Inflammatory macrophage (primary cell): ENCODE results near the gene BMPR2.
"Not testable (repeated sequence)": the region's sequence is repeated elsewhere in the genome, so short reads cannot be mapped to it uniquely, and the experiment has no call there.

Experiments used
- DNase-seq, 2 donors: peaks; one replicate each; pipeline ENCODE4 v3.0.0-alpha.2; 2020 to 2022
- total RNA-seq, 18 experiments: gene quantifications; one replicate each; lab custom pipeline; 2026; ENCODE audit warnings: mixed read lengths in 6 of 18, inconsistent platforms in 2 of 18; lab: John Stamatoyannopoulos, UW

Gene BMPR2
- 31.5 to 254 (median 71.3) reads per million in 18 experiments for total RNA-seq

DNA sequence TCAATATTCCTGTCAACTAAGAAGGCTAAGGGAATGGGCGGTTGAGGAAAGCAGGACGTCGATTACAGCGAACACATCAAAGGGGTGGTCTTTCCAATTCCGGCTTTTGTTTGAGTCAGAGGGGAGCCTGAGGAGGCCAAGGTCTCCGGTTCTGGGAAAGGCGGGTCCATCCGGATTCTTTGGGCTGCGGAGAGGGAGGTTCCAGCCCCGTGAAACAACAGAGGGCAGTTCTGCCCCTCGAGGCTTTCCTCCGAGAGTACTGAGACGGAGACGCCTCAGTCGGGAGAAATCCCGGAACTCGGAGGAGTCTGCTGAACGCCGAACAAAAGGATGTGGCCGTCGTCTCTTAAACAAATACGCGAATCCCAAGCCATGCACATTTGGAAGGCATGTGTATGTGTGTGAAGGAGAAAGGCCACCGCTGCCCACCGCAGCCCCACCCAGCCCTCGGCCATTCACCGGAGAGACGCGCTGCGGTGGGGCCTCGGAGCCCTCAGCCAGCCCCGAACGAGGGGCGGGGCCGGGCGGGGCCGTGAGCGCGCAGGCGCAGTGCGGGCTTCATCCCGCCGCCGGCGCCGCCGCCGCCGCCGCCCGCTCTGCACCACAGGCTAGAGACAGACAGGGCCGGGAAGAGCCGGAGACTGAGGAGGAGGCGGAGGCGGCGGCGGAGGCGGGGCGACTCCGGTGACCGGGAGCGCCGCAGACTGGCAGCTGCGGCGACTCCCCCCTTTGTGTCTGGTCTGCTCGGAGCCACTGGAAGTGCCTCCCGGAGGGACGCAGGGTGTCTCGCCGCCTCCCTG, at the start of gene BMPR2:
Gene BMPR2, plus strand, starts transcription at position 719 of the 800 bp plus-strand sequence. CDS start 1,148 bp downstream, outside the sequence.
- DNase-seq: peak; percentile 83 to 88

DNA sequence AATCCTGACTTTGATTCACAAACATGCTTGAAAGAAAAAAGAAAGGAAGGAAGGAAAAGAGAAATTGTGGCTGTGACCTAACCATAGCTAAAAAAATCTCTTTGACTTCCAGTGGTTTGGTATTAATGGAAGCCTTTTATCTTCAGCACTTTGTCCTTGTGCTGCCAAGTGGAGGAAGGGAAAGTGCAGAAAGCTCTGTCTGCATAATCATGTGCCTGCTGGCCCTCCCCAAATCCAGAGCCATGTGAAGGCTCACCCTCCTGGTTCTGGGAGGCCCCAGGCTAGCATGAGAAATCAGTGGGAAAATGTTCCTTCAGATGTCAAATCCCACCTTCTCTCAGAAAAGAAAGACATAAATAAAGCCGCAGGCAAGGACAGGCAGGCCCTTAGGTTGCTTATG, 48.3 kb upstream of the BMPR2 start:
- no peak for DNase-seq

DNA sequence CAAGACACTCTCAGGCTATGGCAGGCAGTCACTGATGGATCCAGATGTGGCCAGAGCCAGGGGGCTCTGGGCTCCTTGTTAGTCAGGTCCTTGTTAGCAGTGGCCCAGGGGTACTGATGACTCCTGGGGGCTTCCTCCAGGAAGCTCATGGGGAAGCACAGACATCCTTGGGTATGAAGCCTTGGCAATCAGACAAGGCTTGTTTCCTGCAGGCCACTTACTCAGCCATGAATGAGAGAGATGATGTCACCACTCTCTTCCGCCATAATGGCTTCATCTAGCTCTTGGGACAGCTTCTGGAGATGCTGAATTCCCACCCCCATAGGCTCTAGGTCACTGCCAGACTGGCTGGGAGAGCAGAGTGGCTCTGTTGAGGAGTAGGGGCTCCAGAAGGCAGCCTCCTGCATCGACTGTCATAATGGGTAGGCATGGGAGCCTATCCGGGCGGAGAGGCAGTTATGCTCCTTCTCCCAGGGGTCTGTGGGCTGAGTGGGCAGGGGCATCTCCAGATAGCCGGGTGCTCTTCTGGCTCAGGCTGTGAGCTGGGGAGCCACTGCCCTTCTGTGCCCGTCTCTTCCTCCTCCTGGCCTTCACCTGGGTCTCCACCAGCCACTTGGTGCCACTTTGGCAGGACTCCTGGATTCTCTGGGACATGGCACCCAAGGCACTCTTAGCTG, 40.2 kb upstream of the BMPR2 start:
- DNase-seq: no peak

DNA sequence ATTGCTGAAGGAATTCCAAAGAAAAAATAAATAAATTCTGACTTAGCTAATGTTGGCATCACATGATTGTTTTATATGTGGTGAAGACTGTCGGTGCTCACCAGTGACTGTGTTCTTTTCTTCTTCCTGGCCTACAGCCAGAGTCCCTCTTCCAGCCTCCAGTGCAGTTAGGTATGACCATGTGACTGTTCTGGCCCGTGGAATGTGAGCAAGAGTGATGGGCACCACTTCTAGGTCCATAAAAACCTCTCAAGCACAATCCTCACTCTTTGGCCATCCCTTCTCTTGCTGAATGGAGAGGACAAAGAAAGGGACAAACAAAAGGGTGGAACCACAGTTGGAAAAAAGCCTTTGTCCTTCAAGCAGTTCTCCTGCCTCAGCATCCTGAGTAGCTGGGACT, 39.0 kb upstream of the BMPR2 start:
- DNase-seq: no peak

DNA sequence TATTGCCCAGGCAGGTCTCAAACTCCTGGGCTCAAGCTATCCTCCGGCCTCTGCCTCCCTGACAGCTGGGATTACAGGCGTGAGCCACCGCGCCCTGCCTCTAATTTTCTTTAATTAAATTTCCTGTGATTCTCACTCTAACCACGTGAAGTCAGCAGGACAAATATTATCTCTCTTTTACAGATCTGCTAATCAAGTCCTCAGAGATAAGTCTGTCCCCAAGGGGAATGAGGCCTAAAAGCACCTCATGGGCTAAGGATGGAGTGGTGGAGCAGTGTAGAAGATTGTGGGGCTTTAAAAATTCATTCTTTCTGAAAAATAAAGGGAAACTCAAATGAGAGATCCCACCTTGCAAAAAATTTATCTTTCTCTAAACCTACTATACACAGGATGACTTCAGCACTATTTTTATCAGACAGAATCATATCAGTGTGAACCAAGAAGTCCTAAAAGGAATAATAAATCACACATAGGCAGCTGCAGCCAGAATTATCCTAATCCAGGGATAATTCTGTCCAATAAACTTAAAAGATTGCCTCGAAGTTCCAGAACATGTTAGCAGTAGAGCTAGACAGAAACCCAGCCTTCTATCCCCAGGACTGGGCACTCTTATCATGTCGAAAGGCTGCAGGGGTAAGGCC, 38.3 kb upstream of the BMPR2 start:
- no peak for DNase-seq

DNA sequence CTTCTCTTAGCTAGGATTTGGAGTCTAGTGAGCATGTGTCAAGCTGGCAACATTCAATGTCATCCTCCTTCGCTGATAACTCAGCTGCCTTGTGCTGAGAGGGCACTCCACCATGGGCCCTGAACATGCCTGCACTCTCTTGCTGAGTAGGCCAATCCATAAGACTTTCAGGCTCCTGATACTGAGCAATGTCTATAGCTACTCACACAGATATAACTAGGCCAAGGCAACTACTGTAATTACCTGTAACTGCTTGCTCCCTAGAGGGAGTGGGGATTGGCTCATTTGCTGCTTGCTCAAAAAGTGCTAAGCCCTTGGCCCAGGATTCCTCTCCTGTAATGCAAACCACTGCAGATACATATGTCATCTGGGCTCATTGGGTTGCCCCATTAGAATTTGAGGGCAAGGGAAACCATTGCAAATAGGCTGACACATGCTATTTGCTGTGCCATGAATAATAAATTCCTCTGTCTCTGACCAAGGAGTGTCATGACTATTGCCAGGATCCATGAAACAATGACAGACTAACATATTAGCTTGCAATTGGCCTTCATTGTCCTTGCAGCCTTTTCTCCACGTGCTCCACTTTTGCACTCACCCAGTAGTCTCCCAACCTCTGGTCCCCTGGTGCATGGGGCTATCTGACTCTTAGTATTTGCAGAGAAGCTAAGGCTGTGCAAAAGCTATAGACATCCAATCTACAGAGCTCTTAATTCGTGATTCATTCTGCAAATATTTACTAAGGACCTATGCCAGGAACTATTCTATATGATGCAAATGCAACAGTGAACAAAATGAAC, 36.9 kb upstream of the BMPR2 start:
- DNase-seq: no peak

DNA sequence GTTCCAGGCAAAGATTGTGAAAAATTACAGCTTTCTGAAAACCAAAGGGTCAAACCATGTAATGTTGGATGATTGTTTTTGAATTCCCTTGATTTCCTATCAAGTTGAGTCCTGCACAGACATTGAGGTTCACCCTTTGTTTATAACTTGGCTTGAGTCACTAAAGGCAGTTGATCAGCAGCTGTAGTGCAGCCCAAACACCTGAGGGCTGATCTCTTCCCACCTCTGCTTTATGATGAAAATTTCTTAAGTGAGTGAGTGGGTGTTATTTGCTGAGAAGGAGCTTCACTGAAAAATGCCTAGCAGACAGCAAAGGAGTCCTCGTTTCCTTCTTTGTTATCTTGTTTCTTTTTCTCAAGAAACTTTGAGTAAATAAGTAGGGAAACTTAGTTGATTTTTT, 31.9 kb upstream of the BMPR2 start:
- DNase-seq: no peak

DNA sequence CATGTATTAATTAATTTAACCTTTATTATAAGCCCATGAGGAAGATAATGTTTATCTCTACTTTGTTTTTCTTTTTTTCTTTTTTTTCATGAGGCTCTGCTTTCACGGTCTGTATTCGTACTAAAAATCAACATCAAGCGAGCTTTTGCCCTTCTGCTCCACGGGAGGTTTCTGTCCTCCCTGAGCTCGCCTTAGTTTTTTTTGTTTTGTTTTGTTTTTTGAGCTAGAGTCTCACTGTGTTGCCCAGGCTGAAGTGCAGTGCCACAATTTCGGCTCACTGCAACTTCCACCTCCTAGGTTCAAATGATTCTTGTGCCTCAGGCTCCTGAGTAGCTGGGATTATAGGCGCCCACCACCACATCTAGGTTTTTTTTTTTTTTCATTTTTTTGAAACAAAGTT, 29.9 kb upstream of the BMPR2 start:
- DNase-seq: no peak

DNA sequence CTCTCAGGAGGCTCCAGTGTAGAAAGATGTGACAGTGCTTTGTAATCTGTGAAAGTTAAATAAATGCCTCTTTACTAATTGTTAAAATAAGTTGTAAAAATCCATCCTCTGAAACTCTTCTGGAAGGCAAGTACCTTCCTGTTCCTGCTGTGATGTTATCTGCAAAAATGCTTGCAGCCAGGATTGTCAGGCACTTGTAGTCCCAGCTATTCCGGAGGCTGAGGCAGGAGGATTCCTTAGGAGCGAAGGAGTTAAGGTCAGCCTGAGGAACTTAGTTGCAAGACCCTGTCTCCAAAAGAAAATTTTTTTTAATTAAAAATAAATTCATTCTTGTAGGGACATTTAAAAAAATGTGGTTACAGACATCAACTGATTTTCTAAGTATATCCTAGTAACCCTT, 22.7 kb upstream of the BMPR2 start:
- no peak for DNase-seq

DNA sequence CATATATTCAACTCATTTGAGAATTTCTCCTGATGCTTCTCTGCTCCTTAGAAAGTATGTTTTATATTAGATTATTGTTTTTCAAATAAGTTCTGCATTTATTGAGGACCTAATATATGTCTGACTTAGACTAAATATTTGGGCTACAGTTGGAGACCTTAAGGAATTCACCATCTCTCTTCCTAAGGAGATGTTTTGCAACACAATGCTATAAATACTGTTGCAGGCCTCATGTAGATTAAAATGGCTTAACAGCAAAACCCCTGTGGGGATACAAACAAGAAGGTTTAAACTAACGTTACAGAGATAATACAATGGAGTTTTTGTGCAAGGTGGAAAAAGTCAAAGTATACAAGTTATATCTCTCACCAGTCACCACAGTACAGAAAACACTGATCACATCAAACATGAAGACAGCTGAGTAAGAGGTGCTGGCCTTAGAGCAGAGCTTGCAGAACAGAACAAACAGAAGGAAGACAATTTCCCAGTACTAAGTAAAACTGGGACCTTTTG, 20.1 kb upstream of the BMPR2 start:
- DNase-seq: no peak

DNA sequence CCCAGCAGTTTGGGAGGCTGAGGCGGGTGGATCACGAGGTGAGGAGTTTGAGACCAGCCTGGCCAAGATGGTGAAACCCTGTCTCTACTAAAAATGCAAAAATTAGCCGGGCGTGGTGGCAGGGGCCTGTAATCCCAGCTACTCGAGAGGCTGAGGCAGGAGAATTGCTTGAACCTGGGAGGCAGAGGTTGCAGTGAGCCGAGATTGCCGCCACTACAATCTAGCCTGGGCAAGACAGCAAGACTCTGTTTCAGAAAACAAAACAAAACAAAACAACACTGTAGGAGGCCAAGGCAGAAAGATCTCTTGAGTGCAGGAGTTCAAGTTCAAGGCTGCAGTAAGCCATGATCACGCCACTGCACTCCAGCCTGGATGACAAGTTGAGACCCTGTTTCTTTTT, 17.2 kb upstream of the BMPR2 start:
- DNase-seq: not testable (repeated sequence)

DNA sequence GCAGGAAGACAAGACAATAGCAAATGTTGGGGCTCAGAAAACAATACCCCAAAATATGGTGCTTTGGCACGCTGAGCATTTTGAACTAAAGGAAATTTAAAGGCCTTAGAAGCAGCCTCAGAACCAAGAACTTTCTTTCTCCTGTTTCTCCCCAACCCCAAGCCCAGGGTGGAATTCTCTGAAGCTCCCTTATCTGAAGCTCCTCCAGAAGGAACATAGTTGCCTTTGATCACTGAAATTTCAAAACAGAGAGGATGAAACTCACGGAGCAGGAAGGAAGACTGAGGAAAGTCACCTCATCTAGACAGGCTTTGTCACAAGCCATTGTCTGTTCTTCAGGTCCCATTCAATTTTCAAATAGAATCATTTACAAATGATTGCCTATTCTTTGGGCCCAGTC, 15.5 kb upstream of the BMPR2 start:
- no peak for DNase-seq

DNA sequence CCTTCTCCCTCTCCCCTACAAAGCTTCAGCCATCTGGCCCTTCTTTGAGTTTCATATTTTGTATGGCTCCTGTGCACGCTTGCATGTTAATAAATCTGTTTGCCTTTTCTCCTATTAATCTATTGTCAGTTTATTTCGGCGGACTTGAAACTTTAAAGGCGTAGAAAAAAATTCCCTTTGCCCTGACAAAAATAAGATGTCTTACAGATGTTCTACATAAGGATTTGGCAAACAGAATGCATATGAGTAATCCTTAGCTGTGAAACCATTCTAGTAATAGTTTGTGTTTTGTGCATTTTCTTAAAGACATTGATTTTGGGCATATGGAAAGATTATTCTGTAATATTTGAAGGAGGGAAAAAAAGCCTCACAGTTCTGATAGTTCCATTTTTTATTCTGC, 15.0 kb upstream of the BMPR2 start:
- DNase-seq: no peak

DNA sequence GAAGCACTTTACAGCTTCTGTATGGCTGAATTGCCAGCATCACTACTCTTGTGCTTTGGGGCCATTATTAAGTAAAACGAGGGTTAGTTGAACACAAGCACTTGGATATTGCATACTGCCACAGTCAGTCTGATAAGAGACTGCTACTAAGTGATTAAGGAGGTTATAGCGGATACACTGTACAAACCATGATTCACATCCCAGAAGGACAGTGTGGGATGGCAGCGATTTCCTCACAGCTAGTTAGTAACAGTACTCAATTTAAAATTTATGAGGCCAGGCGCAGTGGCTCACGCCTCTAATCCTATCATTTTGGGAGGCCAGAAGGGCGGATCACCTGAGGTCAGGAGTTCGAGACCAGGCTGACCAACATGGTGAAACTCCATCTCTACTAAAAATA, 2.6 kb upstream of the BMPR2 start:
- peak in 1 of 2 donors; percentile 28 for DNase-seq

DNA sequence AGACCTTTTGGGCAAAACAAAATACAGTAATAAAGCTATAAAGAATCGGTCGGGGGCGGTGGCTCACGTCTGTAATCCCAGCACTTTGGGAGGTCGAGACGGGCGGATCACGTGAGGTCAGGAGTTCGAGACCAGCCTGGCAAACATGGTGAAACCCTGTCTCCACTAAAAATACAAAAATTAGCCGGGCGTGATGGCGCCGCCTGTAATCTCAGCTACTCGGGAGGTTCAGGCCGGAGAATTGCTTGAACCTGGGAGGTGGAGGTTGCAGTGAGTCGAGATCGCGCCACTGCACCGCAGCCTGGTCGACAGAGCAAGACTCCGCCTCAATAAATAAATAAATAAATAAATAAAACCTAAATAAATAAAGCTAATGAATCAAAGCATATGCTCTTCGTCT, 1.7 kb upstream of the BMPR2 start:
- not testable (repeated sequence) for DNase-seq

DNA sequence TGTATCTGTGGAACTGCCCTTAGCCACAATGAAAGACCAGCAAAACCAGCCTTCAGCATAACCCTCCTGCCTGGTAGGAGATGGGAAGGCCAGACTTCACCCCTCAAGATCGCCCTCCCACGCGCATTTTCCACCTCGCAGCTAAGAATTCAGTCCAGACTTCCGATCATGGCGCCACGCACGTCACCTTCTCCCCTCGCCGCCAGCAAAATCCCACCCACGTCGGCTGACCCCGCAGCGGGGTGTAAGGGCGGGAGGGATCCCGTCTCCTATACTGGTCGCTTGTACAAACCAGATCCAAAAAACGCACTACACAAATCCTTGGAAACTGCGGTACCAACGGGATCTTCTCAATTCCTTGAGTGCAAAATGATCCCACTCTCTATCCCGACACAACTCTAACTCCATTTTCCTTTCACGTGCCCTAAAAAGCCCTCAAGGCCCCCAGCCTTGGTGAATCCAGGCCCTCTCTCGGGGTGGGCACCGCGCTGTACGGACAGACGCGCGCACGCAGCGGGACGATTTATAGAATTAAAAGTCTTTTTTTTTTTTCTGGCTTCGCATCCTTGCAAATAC, 1.0 kb upstream of the BMPR2 start:
- peak; percentile 46 to 62 for DNase-seq

DNA sequence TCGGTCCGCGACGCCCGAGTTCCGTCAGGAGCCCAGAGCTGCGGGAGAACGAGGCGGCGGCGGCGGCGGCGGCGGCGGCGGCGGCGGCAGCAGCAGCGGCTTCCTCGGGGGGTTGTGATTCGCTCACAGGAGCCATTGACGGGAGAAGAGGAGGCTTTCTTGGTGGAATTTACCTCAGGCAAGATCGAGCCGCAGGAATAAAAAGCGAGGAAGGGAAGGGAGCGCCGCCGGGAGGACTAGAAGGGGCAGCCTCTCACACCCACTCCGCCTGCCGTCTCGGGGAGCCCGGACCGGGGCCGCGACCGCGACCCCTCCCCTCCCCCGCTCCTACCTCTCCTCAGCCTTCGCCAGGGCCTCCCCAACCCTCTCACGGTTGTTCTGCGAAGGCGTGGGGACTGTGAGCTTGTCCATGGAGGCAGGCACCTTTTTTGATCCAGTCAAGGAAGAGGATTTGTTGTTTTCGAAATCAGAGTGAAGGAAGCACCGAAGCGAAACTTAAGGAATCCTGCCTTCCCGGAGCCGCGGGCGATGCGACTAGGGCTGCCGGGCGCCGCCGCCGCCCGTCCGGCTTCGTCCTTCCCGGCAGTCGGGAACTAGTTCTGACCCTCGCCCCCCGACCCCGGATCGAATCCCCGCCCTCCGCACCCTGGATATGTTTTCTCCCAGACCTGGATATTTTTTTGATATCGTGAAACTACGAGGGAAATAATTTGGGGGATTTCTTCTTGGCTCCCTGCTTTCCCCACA, 506 bp downstream of the BMPR2 start:
- peak; percentile 24 to 39 for DNase-seq

DNA sequence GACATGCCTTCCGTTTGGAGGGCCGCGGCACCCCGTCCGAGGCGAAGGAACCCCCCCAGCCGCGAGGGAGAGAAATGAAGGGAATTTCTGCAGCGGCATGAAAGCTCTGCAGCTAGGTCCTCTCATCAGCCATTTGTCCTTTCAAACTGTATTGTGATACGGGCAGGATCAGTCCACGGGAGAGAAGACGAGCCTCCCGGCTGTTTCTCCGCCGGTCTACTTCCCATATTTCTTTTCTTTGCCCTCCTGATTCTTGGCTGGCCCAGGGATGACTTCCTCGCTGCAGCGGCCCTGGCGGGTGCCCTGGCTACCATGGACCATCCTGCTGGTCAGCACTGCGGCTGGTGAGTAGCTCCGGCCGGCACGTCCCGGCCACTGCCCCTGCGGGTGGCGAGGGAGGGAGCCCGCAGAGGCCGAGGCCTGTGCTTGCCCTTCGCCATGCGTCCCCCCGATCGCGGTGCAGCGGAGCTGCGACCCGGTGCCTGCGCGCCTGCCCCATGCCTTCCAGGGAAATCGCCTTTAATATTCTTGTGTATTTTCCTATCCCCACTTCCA, 1.2 kb downstream of the BMPR2 start:
- DNase-seq: peak; percentile 51 to 68

DNA sequence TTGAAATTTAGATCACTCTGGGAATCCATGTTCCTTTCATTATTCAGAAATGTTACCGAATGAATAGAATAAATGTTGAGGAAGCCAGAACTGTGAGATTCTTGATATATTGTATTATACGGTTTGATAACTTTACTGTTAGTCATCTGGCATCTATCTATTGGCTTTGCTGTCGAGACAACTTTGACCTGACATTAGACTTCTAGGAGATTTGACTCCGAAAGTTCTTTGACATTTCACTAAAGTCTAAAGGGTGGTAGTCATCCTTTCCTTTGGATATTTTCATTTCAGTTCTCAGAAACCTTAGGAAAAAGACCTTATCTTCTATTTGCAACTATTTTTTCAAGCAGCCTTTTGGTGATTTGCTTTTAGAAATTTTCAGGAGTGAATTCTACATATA, 1.9 kb downstream of the BMPR2 start:
- DNase-seq: no peak

DNA sequence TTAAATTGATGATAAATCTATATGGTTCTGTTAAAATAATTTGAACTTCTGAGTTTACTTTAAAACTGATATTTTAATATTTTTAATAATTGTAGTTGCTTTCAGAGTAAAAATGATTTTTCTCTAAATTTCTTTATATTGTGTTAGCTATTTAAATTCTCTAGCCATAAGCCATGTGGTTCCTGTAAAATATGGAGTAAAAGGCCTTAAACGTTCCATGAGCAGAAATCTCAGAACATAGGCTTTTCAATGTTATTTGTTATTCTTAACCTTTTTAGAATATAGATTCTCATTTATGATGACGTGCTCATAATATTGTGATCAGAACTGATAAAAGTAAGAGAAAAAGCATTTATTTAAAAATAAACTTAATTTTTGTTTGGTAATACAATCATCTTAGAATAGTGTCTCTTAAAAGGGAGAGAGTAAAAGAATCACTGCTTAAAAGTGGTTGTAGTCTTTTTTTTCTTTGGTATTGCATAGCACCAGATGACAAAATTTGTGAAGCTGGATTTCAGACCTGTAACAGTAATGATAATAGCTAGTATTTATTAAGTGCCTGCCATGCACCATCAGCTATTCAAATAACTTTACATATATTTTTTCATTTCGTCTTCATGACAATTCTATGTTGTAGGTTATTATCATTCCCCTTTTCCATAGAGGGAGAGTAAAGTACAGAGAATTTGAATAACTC, 2.7 kb downstream of the BMPR2 start:
- DNase-seq: no peak
